GM23338 (cell line): ENCODE measurements around the gene PHTF1. TPM values are rescaled to one million over a fixed set of nuclear protein-coding genes. Genes with fewer than 3 reads are reported as not detected.

Experiments used
- ATAC-seq: fragments of 200-7000 bp; cut with Tn5 transposase; 3 replicates; pipeline ENCODE4 v1.9.1; 2020
- DNase-seq: peaks from one replicate; pipeline ENCODE4 v3.0.0-alpha.2; 2015; ENCODE audit warnings: low spot score
- H2AFZ ChIP-seq: fragments of 200-600 bp; sonication (generic); 2 replicates; pipeline ENCODE4 v1.8.0; 2016; ENCODE audit warnings: antibody characterized with exemption, mild to moderate bottlenecking, moderate library complexity
- H3F3A ChIP-seq: fragments of 200-600 bp; sonication (generic); replicated peaks from 2 replicates; pipeline ENCODE4 v1.8.0; 2017; ENCODE audit warnings: antibody characterized with exemption, mixed run types, low read depth
- H3K27ac ChIP-seq: fragments of 200-600 bp; sonication (generic); 2 replicates; pipeline ENCODE4 v1.6.1; 2016; ENCODE audit warnings: low read depth
- H3K27me3 ChIP-seq: fragments of 200-600 bp; sonication (generic); 2 replicates; pipeline ENCODE4 v1.8.0; 2016; ENCODE audit warnings: mild to moderate bottlenecking, mixed run types, moderate library complexity; ENCODE audit not compliant: insufficient read depth
- H3K36me3 ChIP-seq: fragments of 200-600 bp; sonication (generic); 2 replicates; pipeline ENCODE4 v1.8.0; 2016; ENCODE audit warnings: mild to moderate bottlenecking; ENCODE audit not compliant: insufficient read depth
- H3K4me1 ChIP-seq: fragments of 200-600 bp; sonication (generic); 2 replicates; pipeline ENCODE4 v1.8.0; 2016; ENCODE audit warnings: mild to moderate bottlenecking, moderate library complexity; ENCODE audit not compliant: insufficient read depth
- H3K4me2 ChIP-seq: fragments of 200-600 bp; sonication (generic); 2 replicates; pipeline ENCODE4 v1.7.1; 2017; ENCODE audit warnings: mixed run types
- H3K4me3 ChIP-seq: fragments of 200-600 bp; sonication (generic); 2 replicates; pipeline ENCODE4 v1.6.1; 2016; ENCODE audit warnings: mixed run types
- H3K79me2 ChIP-seq: fragments of 200-600 bp; sonication (generic); replicated peaks from 2 replicates; pipeline ENCODE4 v1.8.0; 2017; ENCODE audit warnings: mild to moderate bottlenecking; ENCODE audit not compliant: insufficient read depth
- H3K9me2 ChIP-seq: fragments of 200-600 bp; sonication (generic); 2 replicates; pipeline ENCODE4 v1.8.0; 2017; ENCODE audit not compliant: insufficient read depth
- H4K20me1 ChIP-seq: fragments of 200-600 bp; sonication (generic); replicated peaks from 2 replicates; pipeline ENCODE4 v1.8.0; 2017; ENCODE audit warnings: mild to moderate bottlenecking; ENCODE audit not compliant: insufficient read depth
- H3K27ac Mint-ChIP-seq: 2 replicates; pipeline ENCODE4 v1.8.0; 2020; ENCODE audit warnings: inconsistent platforms, mild to moderate bottlenecking, moderate library complexity, mixed read lengths
- H3K27me3 Mint-ChIP-seq: 3 replicates; pipeline ENCODE4 v1.8.0; 2022; ENCODE audit warnings: low read depth, mild to moderate bottlenecking, moderate library complexity, mixed read lengths, inconsistent platforms; ENCODE audit not compliant: insufficient read depth, poor library complexity
- H3K36me3 Mint-ChIP-seq: 3 replicates; pipeline ENCODE4 v1.8.0; 2021; ENCODE audit warnings: low read depth, mild to moderate bottlenecking, inconsistent platforms, moderate library complexity, mixed read lengths
- H3K4me1 Mint-ChIP-seq: 3 replicates; pipeline ENCODE4 v1.8.0; 2020; ENCODE audit warnings: mild to moderate bottlenecking, inconsistent platforms, mixed read lengths
- H3K4me3 Mint-ChIP-seq: 3 replicates; pipeline ENCODE4 v1.8.0; 2021; ENCODE audit warnings: moderate library complexity, mild to moderate bottlenecking, inconsistent platforms, mixed read lengths
- H3K9me3 Mint-ChIP-seq: 3 replicates; pipeline ENCODE4 v1.8.0; 2020; ENCODE audit warnings: moderate library complexity, mild to moderate bottlenecking, inconsistent platforms, mixed read lengths
- CREB1 ChIP-seq: fragments of 250-450 bp; sonication (Bioruptor Pico); IDR thresholded peaks from 2 replicates; pipeline ENCODE4 v1.5.0; 2020; ENCODE audit warnings: low read depth, mild to moderate bottlenecking, moderate library complexity
- CTCF ChIP-seq, 2 experiments: fragments of 200-600 bp in 1 of 2; sonication (generic) in 1 of 2; conservative IDR thresholded peaks; 2 replicates each; pipeline versions ENCODE4 v1.5.1 to v1.6.1; 2016 to 2017; ENCODE audit warnings: antibody characterized with exemption in 2 of 2, low read depth in 2 of 2, mild to moderate bottlenecking in 2 of 2, moderate library complexity in 1 of 2
- ETS1 ChIP-seq: IDR thresholded peaks from 2 replicates; pipeline ENCODE4 v1.6.1; 2016; ENCODE audit warnings: antibody characterized with exemption
- EZH2 ChIP-seq: fragments of 200-600 bp; sonication (generic); IDR thresholded peaks from one replicate; pipeline ENCODE4 v1.8.0; 2017; ENCODE audit warnings: antibody characterized with exemption, mild to moderate bottlenecking, low read depth; ENCODE audit not compliant: unreplicated experiment
- EZH2phosphoT487 ChIP-seq: fragments of 200-600 bp; sonication (generic); IDR thresholded peaks from one replicate; pipeline ENCODE4 v1.8.1; 2018; ENCODE audit warnings: antibody characterized with exemption; ENCODE audit not compliant: unreplicated experiment
- JUNB ChIP-seq: IDR thresholded peaks from one replicate; pipeline ENCODE4 v1.6.1; 2016; ENCODE audit warnings: antibody characterized with exemption; ENCODE audit not compliant: unreplicated experiment
- NANOG ChIP-seq: IDR thresholded peaks from 2 replicates; pipeline ENCODE4 v1.6.1; 2016; ENCODE audit warnings: antibody characterized with exemption, borderline replicate concordance
- POLR2AphosphoS5 ChIP-seq: IDR thresholded peaks from 2 replicates; pipeline ENCODE4 v1.6.1; 2016; ENCODE audit warnings: antibody characterized with exemption, low read depth
- REST ChIP-seq: IDR thresholded peaks from one replicate; pipeline ENCODE4 v1.6.1; 2018; ENCODE audit warnings: antibody characterized with exemption; ENCODE audit not compliant: unreplicated experiment
- STAT1 ChIP-seq: IDR thresholded peaks from one replicate; pipeline ENCODE4 v1.6.1; 2016; ENCODE audit warnings: antibody characterized with exemption; ENCODE audit not compliant: unreplicated experiment
- ZNF114 ChIP-seq: fragments of 250-450 bp; sonication (Bioruptor Pico); IDR thresholded peaks from 2 replicates; pipeline ENCODE4 v1.5.0; 2020; ENCODE audit warnings: mild to moderate bottlenecking, moderate library complexity
- ZNF331 ChIP-seq: fragments of 250-450 bp; sonication (Bioruptor Pico); IDR thresholded peaks from 2 replicates; pipeline ENCODE4 v1.5.0; 2020; ENCODE audit warnings: low read depth, mild to moderate bottlenecking, moderate library complexity
- ZNF462 ChIP-seq: fragments of 250-450 bp; sonication (Bioruptor Pico); IDR thresholded peaks from 2 replicates; pipeline ENCODE4 v1.5.0; 2020; ENCODE audit warnings: mild to moderate bottlenecking, moderate library complexity
- polyA plus RNA-seq: library from polyadenylated mRNA; unstranded; fragments of >200 nt; fragmentation: Nextera tagmentation; extraction: Ambion mirVana; gene quantifications from 2 replicates; pipeline ENCODE4 v1.2.1, GENCODE V29; 2016
- total RNA-seq: library from RNA; depleted of rRNA; stranded (reverse); fragments of >200 nt; shearing (Covaris generic); gene quantifications from 2 replicates; pipeline ENCODE4 v1.2.3, GENCODE V29; 2014

Gene PHTF1
- total and polyA plus RNA-seq, 2 experiments from 2014 or later: 19.1 to 21.6 TPM

GRCh38 chr1:113747376-113747775 lies 11.9 kb downstream of the PHTF1 start:
- Histone ChIP-seq H2AFZ (no peak overlapping the region), H3K9me2 (no peaks in the 10 kb centered on the region), H3K36me3 (peaks cover 5% of the 10 kb centered on the region; the same call in 1 of the 2 replicates), H3K4me1 (no peaks in the 10 kb centered on the region), H3K4me2 (no peak overlapping the region), H3F3A (no peaks in the 10 kb centered on the region), H4K20me1 (peaks cover 3% of the 10 kb centered on the region; the same call in 1 of the 2 replicates), H3K4me3 (no peak overlapping the region), H3K27ac (no peak overlapping the region), H3K27me3 (no peaks in the 10 kb centered on the region), H3K79me2 (no peaks in the 10 kb centered on the region)
- no peak for ATAC-seq
- no peak overlapping the region for H3K27ac Mint-ChIP-seq
- H3K27me3 Mint-ChIP-seq: no peaks in the 10 kb centered on the region
- TF ChIP-seq ZNF114 (no peak), ETS1 (no peak), EZH2phosphoT487 (no peak), REST (no peak), EZH2 (no peak), ZNF462 (CRISPR knock-in tag) (no peak), JUNB (no peak), CREB1 (CRISPR knock-in tag) (no peak), ZNF331 (CRISPR knock-in tag) (no peak), STAT1 (no peak), CTCF (conservative IDR thresholded peaks at IDR 0.05; ENCODE audit: low read depth in 2 of 2) (no peak), POLR2AphosphoS5 (no peak), NANOG (no peak)
- H3K36me3 Mint-ChIP-seq: peaks cover 38% of the 10 kb centered on the region
- H3K9me3 Mint-ChIP-seq: peaks cover 7% of the 10 kb centered on the region; the same call in 1 of the 3 replicates
- H3K4me3 Mint-ChIP-seq: no peak overlapping the region
- H3K4me1 Mint-ChIP-seq: no peaks in the 10 kb centered on the region
- no peak for DNase-seq
